ENCODE data around the gene POU2AF3. TPM values are rescaled to one million over a fixed set of nuclear protein-coding genes. Genes with fewer than 3 reads are reported as not detected.

The POU2AF3 gene
- total and polyA plus RNA-seq, 2 of the 4 experiments (the other 2 are of a cell fraction) = 0.17 TPM; not detected in 1

DNA sequence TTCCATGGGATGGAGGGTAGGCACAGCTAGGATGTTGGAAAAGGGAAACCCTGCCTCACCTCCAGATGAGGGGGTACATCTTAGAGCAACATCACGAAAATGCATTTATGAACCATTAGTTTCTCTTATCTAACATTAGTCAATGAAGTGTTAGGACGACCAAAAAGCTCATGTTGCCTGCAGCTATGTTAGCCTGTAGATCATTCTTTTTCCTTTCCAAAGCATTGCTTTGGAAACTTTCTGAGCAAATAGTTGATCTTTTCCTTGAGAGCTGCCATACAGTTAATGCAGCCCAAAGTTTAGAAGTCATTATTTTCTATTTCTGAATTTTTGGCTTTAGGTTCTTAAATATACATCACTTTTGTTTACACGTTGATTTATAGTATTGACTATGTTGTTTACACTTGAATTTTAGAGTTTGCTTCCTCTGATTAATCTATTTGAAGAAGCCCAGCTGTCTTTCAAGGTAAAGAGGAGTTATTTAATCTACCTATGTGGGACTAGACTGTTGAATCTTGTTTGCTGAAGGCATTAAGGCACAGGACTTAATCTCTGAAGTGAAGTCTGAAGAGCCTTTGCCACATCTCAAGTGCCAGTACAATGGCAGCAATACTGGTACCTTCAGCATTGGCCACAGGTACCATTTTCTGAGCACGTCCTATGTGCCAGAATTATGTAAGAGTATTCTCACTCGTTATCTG is 11.0 kb downstream of the POU2AF3 start:
- no peak overlapping the region for H2BK120ac ChIP-seq (ENCODE audit: low read depth, low read length)
- H3K9me3 ChIP-seq (ENCODE audit: control insufficient read depth, insufficient read depth, low read length) = no peaks in the 10 kb centered on the region; the same call in 1 of the 2 replicates
- no peak overlapping the region for H2AK5ac ChIP-seq (ENCODE audit: low read depth, low read length)
- no peak overlapping the region for H4K5ac ChIP-seq (ENCODE audit: low read depth, low read length)
- no peak overlapping the region for H4K91ac ChIP-seq (ENCODE audit: insufficient read depth, low read depth, low read length)
- no peak overlapping the region for H2AK9ac ChIP-seq (replicated peaks; ENCODE audit: low read depth, low read length, poor library complexity)
- H3K23ac ChIP-seq (ENCODE audit: low read depth, low read length) = no peak overlapping the region
- H3K4me2 ChIP-seq (ENCODE audit: low read depth, low read length) = no peak overlapping the region
- H2AFZ ChIP-seq (replicated peaks; ENCODE audit: low read length, poor library complexity) = no peak overlapping the region
- H4K20me1 ChIP-seq (ENCODE audit: insufficient read depth, low read length) = no peaks in the 10 kb centered on the region
- no peak overlapping the region for H3K9ac ChIP-seq (ENCODE audit: low read depth, low read length)
- no peak overlapping the region for H2BK15ac ChIP-seq (ENCODE audit: low read depth, low read length)
- no peak overlapping the region for H4K8ac ChIP-seq (ENCODE audit: low read depth in 2 of 2, low read length in 2 of 2)
- H3K4me1 ChIP-seq (ENCODE audit: control insufficient read depth, insufficient read depth, low read length) = 0 out of 2 replicates have a peak, but pooled peaks cover 1% of the 10 kb centered on the region
- H3K27ac ChIP-seq (ENCODE audit: insufficient read depth, low read length) = no peak overlapping the region
- H3K27me3 ChIP-seq (ENCODE audit: control insufficient read depth, insufficient read depth, low read length) = peaks cover 56% of the 10 kb centered on the region
- dilution Hi-C loops (cut with HindIII; ENCODE audit: low sequenced_read_pairs, unreplicated experiment) (no loop called here), intact Hi-C loops (cut with micrococcal nuclease) (no loop called here), in situ Hi-C loops (cut with MboI; ENCODE audit: low sequenced_read_pairs) (no loop called here)
- POLR2A ChIA-PET (ENCODE audit: unreplicated experiment) = no interaction called here
- H2BK5ac ChIP-seq (ENCODE audit: low read depth, low read length, poor library complexity, severe bottlenecking) = no peak overlapping the region
- no peak for ATAC-seq (ENCODE audit: low read depth)
- DNase-seq = no peak
- no peak overlapping the region for H3K18ac ChIP-seq (ENCODE audit: low read depth, low read length)
- no TSS peak for BruUV-seq (replicated peaks)
- no peaks in the 10 kb centered on the region for H3K79me1 ChIP-seq (ENCODE audit: low read depth in 1 of 2, low read length in 2 of 2)
- no peak overlapping the region for H3K14ac ChIP-seq (replicated peaks; ENCODE audit: low read depth, low read length)
- no peak overlapping the region for H3K4ac ChIP-seq (ENCODE audit: low read depth, low read length)
- CTCF ChIA-PET = no interaction called here
- TF ChIP-seq, protein P1, sequence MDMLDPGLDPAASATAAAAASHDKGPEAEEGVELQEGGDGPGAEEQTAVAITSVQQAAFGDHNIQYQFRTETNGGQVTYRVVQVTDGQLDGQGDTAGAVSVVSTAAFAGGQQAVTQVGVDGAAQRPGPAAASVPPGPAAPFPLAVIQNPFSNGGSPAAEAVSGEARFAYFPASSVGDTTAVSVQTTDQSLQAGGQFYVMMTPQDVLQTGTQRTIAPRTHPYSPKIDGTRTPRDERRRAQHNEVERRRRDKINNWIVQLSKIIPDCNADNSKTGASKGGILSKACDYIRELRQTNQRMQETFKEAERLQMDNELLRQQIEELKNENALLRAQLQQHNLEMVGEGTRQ (IDR thresholded peaks at IDR 0.05; ENCODE audit: low read depth, low read length) = no peak
- TF ChIP-seq, protein P2, sequence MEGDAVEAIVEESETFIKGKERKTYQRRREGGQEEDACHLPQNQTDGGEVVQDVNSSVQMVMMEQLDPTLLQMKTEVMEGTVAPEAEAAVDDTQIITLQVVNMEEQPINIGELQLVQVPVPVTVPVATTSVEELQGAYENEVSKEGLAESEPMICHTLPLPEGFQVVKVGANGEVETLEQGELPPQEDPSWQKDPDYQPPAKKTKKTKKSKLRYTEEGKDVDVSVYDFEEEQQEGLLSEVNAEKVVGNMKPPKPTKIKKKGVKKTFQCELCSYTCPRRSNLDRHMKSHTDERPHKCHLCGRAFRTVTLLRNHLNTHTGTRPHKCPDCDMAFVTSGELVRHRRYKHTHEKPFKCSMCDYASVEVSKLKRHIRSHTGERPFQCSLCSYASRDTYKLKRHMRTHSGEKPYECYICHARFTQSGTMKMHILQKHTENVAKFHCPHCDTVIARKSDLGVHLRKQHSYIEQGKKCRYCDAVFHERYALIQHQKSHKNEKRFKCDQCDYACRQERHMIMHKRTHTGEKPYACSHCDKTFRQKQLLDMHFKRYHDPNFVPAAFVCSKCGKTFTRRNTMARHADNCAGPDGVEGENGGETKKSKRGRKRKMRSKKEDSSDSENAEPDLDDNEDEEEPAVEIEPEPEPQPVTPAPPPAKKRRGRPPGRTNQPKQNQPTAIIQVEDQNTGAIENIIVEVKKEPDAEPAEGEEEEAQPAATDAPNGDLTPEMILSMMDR (conservative IDR thresholded peaks at IDR 0.05; ENCODE audit: low read depth, low read length) = no peak
- TF ChIP-seq CHD1 (IDR thresholded peaks at IDR 0.05; ENCODE audit: low read depth, low read length) = no peak
- no peak for TF ChIP-seq NFE2L2 (IDR thresholded peaks at IDR 0.05; ENCODE audit: low read depth, low read length)
- TF ChIP-seq MAFK (IDR thresholded peaks at IDR 0.05; ENCODE audit: low read depth, low read length) = no peak
- TF ChIP-seq POLR2A (IDR thresholded peaks at IDR 0.05; ENCODE audit: low read depth, low read length) = no peak
- TF ChIP-seq SMC3 (IDR thresholded peaks at IDR 0.05; ENCODE audit: low read depth, low read length) = no peak
- H3K56ac ChIP-seq (ENCODE audit: extremely low read depth, insufficient read depth, low read length) = no peak overlapping the region
- no peaks in the 10 kb centered on the region for H3K36me3 ChIP-seq (ENCODE audit: control insufficient read depth, insufficient read depth, low read length)
- WGBS, 2 experiments (ENCODE audit: extremely low coverage in 2 of 2, insufficient read length in 1 of 2) = 20% methylated on average over 1 of the region's 5 CpGs; no CpG with 5 or more reads in 1 of the 2 experiments
- no peak overlapping the region for H2BK20ac ChIP-seq (ENCODE audit: low read depth, low read length)
- no peak overlapping the region for H3K4me3 ChIP-seq (ENCODE audit: insufficient read depth, low read depth, low read length)
- H3K9me1 ChIP-seq (ENCODE audit: insufficient read depth, low read length) = no peaks in the 10 kb centered on the region

Measured in IMR-90 (cell line).